ENCODE results near the gene TRIM66. TPM values are rescaled to one million over a fixed set of nuclear protein-coding genes. Genes with fewer than 3 reads are reported as not detected.

The TRIM66 gene
- total and polyA plus RNA-seq, 10 of the 15 experiments (the other 5 are each of a cell fraction or from before 2014, with no cell fraction given), result 1.7 to 14.5 (median 7.4) TPM

GRCh38 chr11:8584082-8584481 is 98.4 kb downstream of the TRIM66 start (continued):
- TF ChIP-seq CUX1 (IDR thresholded peaks at IDR 0.05; ENCODE audit: insufficient replicate concordance, low read depth, low read length) (no peak), ELK1 (IDR thresholded peaks at IDR 0.05; ENCODE audit: low read depth, low read length) (no peak), EED (IDR thresholded peaks at IDR 0.05; ENCODE audit: low read depth) (no peak), E2F8 (IDR thresholded peaks at IDR 0.05; ENCODE audit: low read depth, partially characterized antibody) (no peak)

Data from GM12878 (cell line).